ENCODE measurements around the gene AIF1.

GRCh38 chr6:31633447-31633846 lies 18.4 kb downstream of the AIF1 start:
- TF ChIP-seq CTCF (IDR thresholded peaks at IDR 0.05; ENCODE audit: low read depth, low read length, poor library complexity, severe bottlenecking) (no peak), EZH2phosphoT487 (IDR thresholded peaks at IDR 0.05; ENCODE audit: borderline replicate concordance, low read length) (no peak)

Data from DOHH2 (cell line).